Keratinocyte (primary cell): ENCODE data around the gene FHIT. TPM values are rescaled to one million over a fixed set of nuclear protein-coding genes. Genes with fewer than 3 reads are reported as not detected.
"Not testable (repeated sequence)": the region's sequence is repeated elsewhere in the genome, so short reads cannot be mapped to it uniquely, and the experiment has no call there.

ENCODE experiments used
- DNase-seq: peaks from one replicate; pipeline ENCODE4 v3.0.0-alpha.2; 2011; ENCODE audit warnings: low read depth, missing footprints, low spot score
- FAIRE-seq: peaks from 2 replicates; lab custom pipeline; 2011; peaks lifted over from hg19 to GRCh38; lab: Jason Lieb, UNC
- H2AFZ ChIP-seq: 2 replicates; pipeline ENCODE4 v1.6.0; 2012; ENCODE audit warnings: low read length, control low read depth, inconsistent platforms; ENCODE audit not compliant: control insufficient read depth
- H3K27ac ChIP-seq: 2 replicates; pipeline ENCODE4 v1.5.1; 2011; ENCODE audit warnings: low read length; ENCODE audit not compliant: control insufficient read depth, insufficient read depth
- H3K27me3 ChIP-seq: 3 replicates; pipeline ENCODE4 v1.6.0; 2011; ENCODE audit warnings: low read length; ENCODE audit not compliant: control insufficient read depth, insufficient read depth; ENCODE audit errors: extremely low read depth
- H3K36me3 ChIP-seq, 2 experiments: 2 replicates in 1 of 2; 3 replicates in 1 of 2; pipeline ENCODE4 v1.5.1; 2011; ENCODE audit warnings: low read length in 2 of 2, mild to moderate bottlenecking in 1 of 2; ENCODE audit not compliant: control insufficient read depth in 2 of 2, insufficient read depth in 2 of 2; ENCODE audit errors: extremely low read depth in 1 of 2
- H3K4me1 ChIP-seq: 3 replicates; pipeline ENCODE4 v1.5.1; 2011; ENCODE audit warnings: low read length; ENCODE audit not compliant: control insufficient read depth, insufficient read depth; ENCODE audit errors: extremely low read depth
- H3K4me2 ChIP-seq: 3 replicates; pipeline ENCODE4 v1.6.0; 2011; ENCODE audit warnings: low read depth, low read length; ENCODE audit not compliant: control insufficient read depth, insufficient read depth; ENCODE audit errors: extremely low read depth
- H3K4me3 ChIP-seq, 3 experiments: fragments of 200-600 bp in 1 of 3; sonication (generic) in 1 of 3; 2 replicates in 2 of 3; 3 replicates in 1 of 3; pipeline ENCODE4 v1.5.1; 2011 to 2016; ENCODE audit warnings: low read length in 3 of 3, mild to moderate bottlenecking in 3 of 3, control low read depth in 2 of 3, inconsistent platforms in 1 of 3, low read depth in 1 of 3, mixed read lengths in 1 of 3, mixed run types in 1 of 3, moderate library complexity in 1 of 3; ENCODE audit not compliant: control insufficient read depth in 2 of 3, insufficient read depth in 2 of 3; ENCODE audit errors: extremely low read depth in 1 of 3
- H3K79me2 ChIP-seq: 2 replicates; pipeline ENCODE4 v1.6.0; 2012; ENCODE audit warnings: low read length; ENCODE audit not compliant: control insufficient read depth, insufficient read depth
- H3K9ac ChIP-seq: 3 replicates; pipeline ENCODE4 v1.6.0; 2011; ENCODE audit warnings: low read length; ENCODE audit not compliant: control insufficient read depth, insufficient read depth; ENCODE audit errors: extremely low read depth
- H3K9me1 ChIP-seq: 3 replicates; pipeline ENCODE4 v1.6.0; 2011; ENCODE audit warnings: low read length; ENCODE audit not compliant: control insufficient read depth, insufficient read depth; ENCODE audit errors: extremely low read depth
- H3K9me3 ChIP-seq: 2 replicates; pipeline ENCODE4 v1.5.1; 2012; ENCODE audit warnings: low read depth, low read length; ENCODE audit not compliant: control insufficient read depth
- H4K20me1 ChIP-seq: 3 replicates; pipeline ENCODE4 v1.6.0; 2011; ENCODE audit warnings: low read length; ENCODE audit not compliant: control insufficient read depth, insufficient read depth; ENCODE audit errors: extremely low read depth
- EZH2 ChIP-seq: IDR thresholded peaks from one replicate; pipeline ENCODE4 v1.6.1; 2012; ENCODE audit warnings: inconsistent platforms, mild to moderate bottlenecking, low read length, moderate library complexity
- dilution Hi-C: fragments of 300-500 bp; cut with MboI; formaldehyde crosslinking; loops from one replicate; pipeline ENCODE4 v1.7.0; 2020; ENCODE audit warnings: low sequenced_read_pairs; ENCODE audit not compliant: extremely low pct_ligation_motif_present
- polyA plus RNA-seq, 5 experiments: library from polyadenylated mRNA; depleted of rRNA in 3 of 5; stranded (reverse) in 3 of 5; stranded (forward) in 1 of 5; unstranded in 1 of 5; fragments of >200 nt; gene quantifications; 1 replicate in 1 of 5; 2 replicates in 3 of 5; 3 replicates in 1 of 5; pipeline versions ENCODE4 v1.2.1 to v1.2.3, GENCODE V29; 2011 to 2012; ENCODE audit warnings: missing spikeins in 2 of 5, low read depth in 1 of 5, low replicate concordance in 1 of 5
- TF ChIP-seq, protein P1 (sequence below), 3 experiments: IDR thresholded peaks in 1 of 3; conservative IDR thresholded peaks in 1 of 3; optimal IDR thresholded peaks in 1 of 3; 2 replicates in 2 of 3; 3 replicates in 1 of 3; pipeline versions ENCODE3 to v1.5.1; 2011; ENCODE audit warnings: low read length in 3 of 3, mild to moderate bottlenecking in 3 of 3, moderate library complexity in 2 of 3, control low read depth in 1 of 3, inconsistent platforms in 1 of 3; ENCODE audit not compliant: insufficient read depth in 2 of 3; ENCODE audit errors: extremely low read depth in 1 of 3

Gene FHIT
- polyA plus RNA-seq, 1 donor (not counting 4 experiments of a cell fraction or from before 2014, with no cell fraction given): 2.2 TPM

- no peak overlapping the region for H3K9ac ChIP-seq
- FAIRE-seq (no peak), DNase-seq (no peak)
- dilution Hi-C loops: no loop called here
- no peak overlapping the region for H3K27ac ChIP-seq
- H3K9me3 ChIP-seq: no peaks in the 10 kb centered on the region
- H3K36me3 ChIP-seq: no peaks in the 10 kb centered on the region
- H2AFZ ChIP-seq: no peak overlapping the region
- H3K4me2 ChIP-seq: no peak overlapping the region
- no peaks in the 10 kb centered on the region for H3K79me2 ChIP-seq
- H3K4me3 ChIP-seq: no peak overlapping the region
- TF ChIP-seq EZH2: no peak
- TF ChIP-seq, protein P1, sequence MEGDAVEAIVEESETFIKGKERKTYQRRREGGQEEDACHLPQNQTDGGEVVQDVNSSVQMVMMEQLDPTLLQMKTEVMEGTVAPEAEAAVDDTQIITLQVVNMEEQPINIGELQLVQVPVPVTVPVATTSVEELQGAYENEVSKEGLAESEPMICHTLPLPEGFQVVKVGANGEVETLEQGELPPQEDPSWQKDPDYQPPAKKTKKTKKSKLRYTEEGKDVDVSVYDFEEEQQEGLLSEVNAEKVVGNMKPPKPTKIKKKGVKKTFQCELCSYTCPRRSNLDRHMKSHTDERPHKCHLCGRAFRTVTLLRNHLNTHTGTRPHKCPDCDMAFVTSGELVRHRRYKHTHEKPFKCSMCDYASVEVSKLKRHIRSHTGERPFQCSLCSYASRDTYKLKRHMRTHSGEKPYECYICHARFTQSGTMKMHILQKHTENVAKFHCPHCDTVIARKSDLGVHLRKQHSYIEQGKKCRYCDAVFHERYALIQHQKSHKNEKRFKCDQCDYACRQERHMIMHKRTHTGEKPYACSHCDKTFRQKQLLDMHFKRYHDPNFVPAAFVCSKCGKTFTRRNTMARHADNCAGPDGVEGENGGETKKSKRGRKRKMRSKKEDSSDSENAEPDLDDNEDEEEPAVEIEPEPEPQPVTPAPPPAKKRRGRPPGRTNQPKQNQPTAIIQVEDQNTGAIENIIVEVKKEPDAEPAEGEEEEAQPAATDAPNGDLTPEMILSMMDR (optimal IDR thresholded peaks at IDR 0.05 in 1 of 3, IDR thresholded peaks at IDR 0.05 in 1 of 3, conservative IDR thresholded peaks at IDR 0.05 in 1 of 3; ENCODE audit: extremely low read depth in 1 of 3, insufficient read depth in 2 of 3, low read length in 3 of 3): no peak
- no peaks in the 10 kb centered on the region for H3K9me1 ChIP-seq
- no peaks in the 10 kb centered on the region for H3K4me1 ChIP-seq
- H4K20me1 ChIP-seq: no peaks in the 10 kb centered on the region
- no peaks in the 10 kb centered on the region for H3K27me3 ChIP-seq
Observed at GRCh38 chr3:59936472-59936871, 1314.8 kb downstream of the FHIT start.

DNA sequence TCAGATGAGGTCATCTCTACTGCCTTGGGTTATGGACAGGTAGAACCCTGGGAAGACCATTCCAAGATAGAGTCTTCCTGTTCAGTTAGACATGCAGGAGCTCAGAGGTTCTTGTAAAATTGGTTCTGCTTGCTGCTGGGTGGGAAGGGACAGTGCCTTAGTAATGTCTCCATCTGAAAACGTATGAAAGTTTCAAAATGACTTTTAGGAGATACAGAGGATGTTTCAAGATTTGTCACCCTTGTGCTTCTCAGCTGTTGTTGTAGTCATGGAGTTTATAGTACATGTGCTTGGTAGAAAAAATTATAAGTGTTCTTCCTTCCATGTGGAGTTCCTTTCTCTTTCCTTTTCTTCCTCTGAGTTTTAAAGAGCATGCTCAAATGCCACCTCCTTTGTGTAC is 1316.2 kb downstream of the FHIT start:
- no peaks in the 10 kb centered on the region for H3K36me3 ChIP-seq
- no peak overlapping the region for H3K4me3 ChIP-seq
- no peak overlapping the region for H2AFZ ChIP-seq
- TF ChIP-seq, protein P1 (optimal IDR thresholded peaks at IDR 0.05 in 1 of 3, IDR thresholded peaks at IDR 0.05 in 1 of 3, conservative IDR thresholded peaks at IDR 0.05 in 1 of 3; ENCODE audit: extremely low read depth in 1 of 3, insufficient read depth in 2 of 3, low read length in 3 of 3): no peak
- TF ChIP-seq EZH2: no peak
- no peaks in the 10 kb centered on the region for H3K79me2 ChIP-seq
- H3K9me1 ChIP-seq: no peaks in the 10 kb centered on the region
- H3K4me2 ChIP-seq: no peak overlapping the region
- FAIRE-seq (no peak), DNase-seq (no peak)
- no peaks in the 10 kb centered on the region for H3K27me3 ChIP-seq
- H3K9ac ChIP-seq: no peak overlapping the region
- no peaks in the 10 kb centered on the region for H3K9me3 ChIP-seq
- H4K20me1 ChIP-seq: no peaks in the 10 kb centered on the region
- dilution Hi-C loops: no loop called here
- H3K4me1 ChIP-seq: no peaks in the 10 kb centered on the region
- no peak overlapping the region for H3K27ac ChIP-seq

DNA sequence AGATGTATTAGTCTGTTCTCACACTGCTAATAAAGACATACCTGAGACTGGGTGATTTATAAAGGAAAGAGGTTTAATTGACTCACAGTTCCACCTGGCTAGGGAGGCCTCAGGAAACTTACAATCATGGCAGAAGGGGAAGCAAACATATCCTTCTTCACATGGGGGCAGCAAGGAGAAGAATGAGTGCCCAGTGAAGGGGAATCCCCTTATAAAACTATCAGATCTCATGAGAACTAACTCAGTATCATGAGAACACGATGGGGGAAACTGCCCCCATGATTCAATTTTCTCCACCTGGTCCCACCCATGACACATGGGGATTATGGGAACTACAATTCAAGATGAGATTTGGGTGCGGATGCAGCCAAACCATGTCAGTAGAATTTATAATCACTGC is 1316.7 kb downstream of the FHIT start:
- H3K27me3 ChIP-seq: not testable (repeated sequence)

More for the DNA sequence above, 1316.7 kb downstream of the FHIT start:
- dilution Hi-C loops, DNase-seq, FAIRE-seq, H3K9me1 ChIP-seq, H3K79me2 ChIP-seq, H3K4me2 ChIP-seq, H4K20me1 ChIP-seq, H3K27ac ChIP-seq, H3K36me3 ChIP-seq, H3K4me3 ChIP-seq, H2AFZ ChIP-seq, H3K9me3 ChIP-seq, H3K9ac ChIP-seq, H3K4me1 ChIP-seq: not testable (repeated sequence)
